ENCODE measurements around the gene ZNF215.

ZNF215 gene

DNA sequence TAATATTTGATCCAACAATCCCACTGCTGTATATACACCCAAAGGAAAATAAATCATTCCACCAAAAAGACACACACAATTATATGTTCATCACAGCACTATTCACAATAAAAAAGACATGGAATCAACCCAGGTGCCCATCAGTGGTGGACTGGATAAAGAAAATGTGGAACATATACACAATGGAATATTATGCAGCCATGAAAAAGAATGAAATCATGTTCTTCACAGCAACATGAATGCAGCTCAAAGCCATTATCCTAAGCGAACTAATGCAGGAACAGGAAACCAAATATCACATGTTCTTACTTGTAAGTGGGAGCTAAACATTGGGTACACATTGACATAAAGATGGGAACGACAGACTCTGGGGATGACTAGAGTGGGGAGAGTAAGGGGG, 6.5 kb upstream of the ZNF215 start:
- no peak for DNase-seq
- H3K4me1 ChIP-seq (ENCODE audit: control extremely low read depth in 1 of 4, control insufficient read depth in 4 of 4, insufficient read depth in 4 of 4, low read length in 3 of 4): no peaks in the 10 kb centered on the region
- no peak overlapping the region for H3K27ac ChIP-seq (ENCODE audit: insufficient read depth in 1 of 2, low read depth in 1 of 2, low read length in 2 of 2, poor library complexity in 1 of 2, severe bottlenecking in 2 of 2)
- WGBS (ENCODE audit: insufficient coverage): 100% methylated on average over 1 of the region's 2 CpGs
- CTCF ChIA-PET: no interaction called here
- no peaks in the 10 kb centered on the region for H3K9me3 ChIP-seq (ENCODE audit: control extremely low read depth in 1 of 5, control insufficient read depth in 4 of 5, insufficient read depth in 2 of 5, low read depth in 1 of 5, low read length in 4 of 5)
- H3K4me3 ChIP-seq (ENCODE audit: control insufficient read depth in 1 of 7, extremely low read depth in 1 of 7, insufficient read depth in 4 of 7, low read depth in 2 of 7, low read length in 6 of 7): no peak overlapping the region
- POLR2A ChIA-PET: no interaction called here
- H3K36me3 ChIP-seq (ENCODE audit: control insufficient read depth in 4 of 4, insufficient read depth in 4 of 4, low read length in 3 of 4): no peaks in the 10 kb centered on the region
- H3K27me3 ChIP-seq (replicated peaks in 2 of 5; ENCODE audit: control insufficient read depth in 4 of 5, insufficient read depth in 5 of 5, low read length in 4 of 5): no peaks in the 10 kb centered on the region

DNA sequence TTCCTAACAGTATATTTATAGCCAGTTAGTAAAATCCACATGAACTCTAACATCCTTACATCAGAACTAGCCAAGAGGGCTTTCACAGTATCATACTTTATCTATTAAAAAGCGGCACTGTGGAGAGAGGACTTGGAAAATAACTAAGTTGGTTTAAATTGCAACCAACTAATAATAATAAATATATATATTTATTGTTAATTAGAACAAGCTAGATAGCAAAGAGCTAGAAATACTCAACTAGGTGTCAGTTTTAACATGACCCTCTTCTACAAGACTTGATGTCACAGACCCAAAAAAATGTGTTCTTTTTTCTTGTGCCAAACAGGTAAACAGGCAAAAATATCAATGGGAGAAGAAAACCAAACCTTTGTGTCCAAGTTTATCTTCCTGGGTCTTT, 5.5 kb upstream of the ZNF215 start, which contains the start of gene OR2D3:
OR2D3 (plus strand) TSS at position 301 of the 400 bp plus-strand sequence; CDS start at position 301, 0 bp downstream.
- Histone ChIP-seq H3K27me3 (replicated peaks in 2 of 5; ENCODE audit: control insufficient read depth in 4 of 5, insufficient read depth in 5 of 5, low read length in 4 of 5) (peaks cover 0 to 3% (median 0%) of the 10 kb centered on the region in 5 experiments), H3K4me1 (ENCODE audit: control extremely low read depth in 1 of 4, control insufficient read depth in 4 of 4, insufficient read depth in 4 of 4, low read length in 3 of 4) (peaks cover 0 to 1% (median 0%) of the 10 kb centered on the region in 4 experiments), H3K36me3 (ENCODE audit: control insufficient read depth in 4 of 4, insufficient read depth in 4 of 4, low read length in 3 of 4) (no peaks in the 10 kb centered on the region), H3K9me3 (ENCODE audit: control extremely low read depth in 1 of 5, control insufficient read depth in 4 of 5, insufficient read depth in 2 of 5, low read depth in 1 of 5, low read length in 4 of 5) (no peaks in the 10 kb centered on the region), H3K27ac (ENCODE audit: insufficient read depth in 1 of 2, low read depth in 1 of 2, low read length in 2 of 2, poor library complexity in 1 of 2, severe bottlenecking in 2 of 2) (no peak within 1 kb of the TSS), H3K4me3 (ENCODE audit: control insufficient read depth in 1 of 7, extremely low read depth in 1 of 7, insufficient read depth in 4 of 7, low read depth in 2 of 7, low read length in 6 of 7) (no peak within 1 kb of the TSS)
- ChIA-PET CTCF (no interaction called here), POLR2A (no interaction called here)
- DNase-seq: no peak
- WGBS (ENCODE audit: insufficient coverage): no CpG with 5 or more reads among the region's 1 CpG

DNA sequence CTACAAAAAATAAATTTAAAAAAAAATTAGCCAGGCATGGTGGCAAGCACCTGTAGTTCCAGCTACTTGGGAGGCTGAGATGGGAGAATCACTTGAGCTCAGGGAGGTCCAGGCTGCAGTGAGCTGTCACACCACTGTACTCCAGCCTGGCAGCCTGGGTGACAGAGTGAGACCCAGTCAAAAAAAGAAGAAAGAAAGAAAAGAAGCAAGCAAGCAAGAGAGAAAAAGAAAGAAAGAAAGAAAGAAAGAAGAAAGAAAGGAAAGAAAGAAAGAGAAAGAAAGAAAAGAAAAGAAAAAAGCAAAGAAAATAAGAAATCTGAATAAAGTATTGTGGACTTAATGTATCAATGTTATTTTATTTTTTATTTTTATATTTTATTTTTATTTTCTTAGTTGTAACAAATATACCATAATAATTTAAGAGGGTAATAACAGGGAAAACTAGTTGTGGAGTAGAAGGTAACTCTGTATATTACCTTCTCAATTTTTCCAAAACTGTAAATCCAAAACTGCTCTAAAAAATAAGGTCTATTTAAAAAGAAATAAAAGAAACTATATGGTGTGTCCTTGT, 1.1 kb upstream of the ZNF215 start:
- no peak for DNase-seq

GRCh38 chr11:6925636-6926207, 504 bp upstream of the ZNF215 start:
- 100% methylated on average over 1 of the region's 2 CpGs for WGBS (ENCODE audit: insufficient coverage)
- Histone ChIP-seq H3K4me3 (ENCODE audit: control insufficient read depth in 1 of 7, extremely low read depth in 1 of 7, insufficient read depth in 4 of 7, low read depth in 2 of 7, low read length in 6 of 7) (peak overlapping the region in 6 of 7 experiments; percentile 70 to 98 (median 82)), H3K27me3 (replicated peaks in 2 of 5; ENCODE audit: control insufficient read depth in 4 of 5, insufficient read depth in 5 of 5, low read length in 4 of 5) (peaks cover 0 to 10% (median 0%) of the 10 kb centered on the region in 5 experiments), H3K9me3 (ENCODE audit: control extremely low read depth in 1 of 5, control insufficient read depth in 4 of 5, insufficient read depth in 2 of 5, low read depth in 1 of 5, low read length in 4 of 5) (no peaks in the 10 kb centered on the region), H3K4me1 (ENCODE audit: control extremely low read depth in 1 of 4, control insufficient read depth in 4 of 4, insufficient read depth in 4 of 4, low read length in 3 of 4) (peaks cover 0 to 20% (median 9%) of the 10 kb centered on the region in 4 experiments), H3K36me3 (ENCODE audit: control insufficient read depth in 4 of 4, insufficient read depth in 4 of 4, low read length in 3 of 4) (no peaks in the 10 kb centered on the region), H3K27ac (ENCODE audit: insufficient read depth in 1 of 2, low read depth in 1 of 2, low read length in 2 of 2, poor library complexity in 1 of 2, severe bottlenecking in 2 of 2) (peak overlapping the region in 1 of 2 experiments; percentile 56)
- POLR2A ChIA-PET: interaction anchor here (0.8 kb wide), 1 partner anchor 319 kb away, joined by 3 read pairs; no protein-coding TSS in a partner anchor
- CTCF ChIA-PET: no interaction called here
- DNase-seq: peak in 1 of 3 donors; percentile 26

More for the DNA sequence above, 1.1 kb upstream of the ZNF215 start:
- no peak overlapping the region for H3K27ac ChIP-seq (ENCODE audit: insufficient read depth in 1 of 2, low read depth in 1 of 2, low read length in 2 of 2, poor library complexity in 1 of 2, severe bottlenecking in 2 of 2)
- H3K9me3 ChIP-seq (ENCODE audit: control extremely low read depth in 1 of 5, control insufficient read depth in 4 of 5, insufficient read depth in 2 of 5, low read depth in 1 of 5, low read length in 4 of 5): no peaks in the 10 kb centered on the region
- H3K4me3 ChIP-seq (ENCODE audit: control insufficient read depth in 1 of 7, extremely low read depth in 1 of 7, insufficient read depth in 4 of 7, low read depth in 2 of 7, low read length in 6 of 7): no peak overlapping the region
- peaks cover 0 to 10% (median 0%) of the 10 kb centered on the region in 5 experiments for H3K27me3 ChIP-seq (replicated peaks in 2 of 5; ENCODE audit: control insufficient read depth in 4 of 5, insufficient read depth in 5 of 5, low read length in 4 of 5)
- ChIA-PET POLR2A (no interaction called here), CTCF (no interaction called here)
- no peaks in the 10 kb centered on the region for H3K36me3 ChIP-seq (ENCODE audit: control insufficient read depth in 4 of 4, insufficient read depth in 4 of 4, low read length in 3 of 4)
- peaks cover 0 to 20% (median 9%) of the 10 kb centered on the region in 4 experiments for H3K4me1 ChIP-seq (ENCODE audit: control extremely low read depth in 1 of 4, control insufficient read depth in 4 of 4, insufficient read depth in 4 of 4, low read length in 3 of 4)

DNA sequence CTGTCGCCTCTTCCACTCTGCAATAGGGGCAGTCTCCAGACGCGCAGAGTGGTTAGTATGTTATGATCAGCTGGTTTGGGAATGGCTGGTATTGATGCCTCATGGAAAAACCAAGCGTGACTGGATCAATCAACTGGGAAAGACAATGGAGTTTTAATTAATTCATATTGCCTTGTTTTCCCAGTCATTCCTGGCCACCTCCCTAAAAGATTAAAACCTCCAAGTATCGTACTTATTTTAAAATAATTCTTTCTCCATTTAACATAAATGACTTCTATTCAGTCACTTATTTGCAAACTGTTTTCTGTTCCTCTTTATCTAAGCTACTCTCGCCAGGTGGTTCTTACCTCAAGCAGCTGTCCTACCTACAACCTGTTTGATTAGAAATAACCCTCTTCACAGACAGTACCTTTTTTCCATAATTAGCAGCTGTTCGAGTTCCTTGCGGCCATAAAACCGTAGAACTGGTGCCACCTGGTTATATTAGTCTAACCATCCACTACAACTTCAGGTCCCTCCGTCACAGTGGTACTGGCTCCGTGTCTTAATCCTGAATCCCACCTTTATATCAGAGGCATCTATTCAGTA, 898 bp downstream of the ZNF215 start:
- peaks cover 0 to 20% (median 9%) of the 10 kb centered on the region in 4 experiments for H3K4me1 ChIP-seq (ENCODE audit: control extremely low read depth in 1 of 4, control insufficient read depth in 4 of 4, insufficient read depth in 4 of 4, low read length in 3 of 4)
- POLR2A ChIA-PET: interaction anchor here (0.6 kb wide), 1 partner anchor 1244 kb away, joined by 3 read pairs; no protein-coding TSS in a partner anchor
- peak in 2 of 3 donors; percentile 30 to 62 for DNase-seq
- no peaks in the 10 kb centered on the region for H3K36me3 ChIP-seq (ENCODE audit: control insufficient read depth in 4 of 4, insufficient read depth in 4 of 4, low read length in 3 of 4)
- peak overlapping the region; percentile 48 to 98 (median 82) for H3K4me3 ChIP-seq (ENCODE audit: control insufficient read depth in 1 of 7, extremely low read depth in 1 of 7, insufficient read depth in 4 of 7, low read depth in 2 of 7, low read length in 6 of 7)
- H3K27ac ChIP-seq (ENCODE audit: insufficient read depth in 1 of 2, low read depth in 1 of 2, low read length in 2 of 2, poor library complexity in 1 of 2, severe bottlenecking in 2 of 2): peak overlapping the region in 1 of 2 experiments; percentile 56
- WGBS (ENCODE audit: insufficient coverage): 20% methylated on average over 6 of the region's 11 CpGs
- CTCF ChIA-PET: interaction anchor here (0.8 kb wide), 1 partner anchor 268 kb away, joined by 3 read pairs; no protein-coding TSS in a partner anchor
- H3K9me3 ChIP-seq (ENCODE audit: control extremely low read depth in 1 of 5, control insufficient read depth in 4 of 5, insufficient read depth in 2 of 5, low read depth in 1 of 5, low read length in 4 of 5): no peaks in the 10 kb centered on the region
- peaks cover 0 to 10% (median 0%) of the 10 kb centered on the region in 5 experiments for H3K27me3 ChIP-seq (replicated peaks in 2 of 5; ENCODE audit: control insufficient read depth in 4 of 5, insufficient read depth in 5 of 5, low read length in 4 of 5)

- POLR2A ChIA-PET: no interaction called here
- WGBS (ENCODE audit: insufficient coverage): 100% methylated on average over 2 of the region's 4 CpGs
- CTCF ChIA-PET: no interaction called here
- Histone ChIP-seq H3K27ac (ENCODE audit: insufficient read depth in 1 of 2, low read depth in 1 of 2, low read length in 2 of 2, poor library complexity in 1 of 2, severe bottlenecking in 2 of 2) (no peak overlapping the region), H3K36me3 (ENCODE audit: control insufficient read depth in 4 of 4, insufficient read depth in 4 of 4, low read length in 3 of 4) (no peaks in the 10 kb centered on the region), H3K4me3 (ENCODE audit: control insufficient read depth in 1 of 7, extremely low read depth in 1 of 7, insufficient read depth in 4 of 7, low read depth in 2 of 7, low read length in 6 of 7) (no peak overlapping the region), H3K9me3 (ENCODE audit: control extremely low read depth in 1 of 5, control insufficient read depth in 4 of 5, insufficient read depth in 2 of 5, low read depth in 1 of 5, low read length in 4 of 5) (no peaks in the 10 kb centered on the region), H3K27me3 (replicated peaks in 2 of 5; ENCODE audit: control insufficient read depth in 4 of 5, insufficient read depth in 5 of 5, low read length in 4 of 5) (peaks cover 0 to 10% (median 0%) of the 10 kb centered on the region in 5 experiments), H3K4me1 (ENCODE audit: control extremely low read depth in 1 of 4, control insufficient read depth in 4 of 4, insufficient read depth in 4 of 4, low read length in 3 of 4) (peaks cover 0 to 20% (median 9%) of the 10 kb centered on the region in 4 experiments)
- DNase-seq: no peak
These were observed 2.7 kb downstream of the ZNF215 start for GRCh38 chr11:6928916-6929315.

DNA sequence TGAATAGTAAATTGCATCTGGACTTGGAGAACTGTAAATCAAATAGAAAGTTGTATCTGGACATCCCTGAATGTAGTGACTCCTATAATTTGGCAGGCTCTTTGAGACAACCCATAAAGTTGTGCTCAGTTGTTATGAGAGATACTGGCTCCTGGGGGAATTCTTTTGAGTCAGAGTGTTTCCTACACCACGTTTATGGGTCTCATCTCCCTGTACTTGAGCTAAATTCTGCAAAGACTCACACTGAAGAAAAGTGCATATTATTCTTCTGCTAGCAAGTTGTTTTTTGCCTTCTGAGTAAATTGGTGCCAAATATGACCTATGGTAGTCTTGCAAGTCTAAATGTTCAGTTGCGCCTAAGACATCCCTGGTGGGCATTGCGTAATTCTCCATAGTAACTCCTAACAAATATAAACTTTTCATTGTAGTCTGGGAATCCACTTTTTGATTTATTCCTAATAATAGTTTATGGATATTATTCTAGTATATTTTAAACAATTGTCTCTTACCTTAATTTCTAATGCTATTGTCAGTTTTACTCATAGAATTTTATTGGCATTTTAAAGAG, 5.0 kb downstream of the ZNF215 start:
- H3K9me3 ChIP-seq (ENCODE audit: control extremely low read depth in 1 of 5, control insufficient read depth in 4 of 5, insufficient read depth in 2 of 5, low read depth in 1 of 5, low read length in 4 of 5): no peaks in the 10 kb centered on the region
- H3K4me1 ChIP-seq (ENCODE audit: control extremely low read depth in 1 of 4, control insufficient read depth in 4 of 4, insufficient read depth in 4 of 4, low read length in 3 of 4): peaks cover 0 to 15% (median 9%) of the 10 kb centered on the region in 4 experiments
- H3K36me3 ChIP-seq (ENCODE audit: control insufficient read depth in 4 of 4, insufficient read depth in 4 of 4, low read length in 3 of 4): peaks cover 0 to 3% (median 0%) of the 10 kb centered on the region in 4 experiments
- DNase-seq: no peak
- H3K27me3 ChIP-seq (replicated peaks in 2 of 5; ENCODE audit: control insufficient read depth in 4 of 5, insufficient read depth in 5 of 5, low read length in 4 of 5): peaks cover 0 to 3% (median 0%) of the 10 kb centered on the region in 5 experiments
- H3K4me3 ChIP-seq (ENCODE audit: control insufficient read depth in 1 of 7, extremely low read depth in 1 of 7, insufficient read depth in 4 of 7, low read depth in 2 of 7, low read length in 6 of 7): no peak overlapping the region
- H3K27ac ChIP-seq (ENCODE audit: insufficient read depth in 1 of 2, low read depth in 1 of 2, low read length in 2 of 2, poor library complexity in 1 of 2, severe bottlenecking in 2 of 2): no peak overlapping the region
- CTCF ChIA-PET: no interaction called here
- 67% methylated on average over 1 of the region's 3 CpGs for WGBS (ENCODE audit: insufficient coverage)
- POLR2A ChIA-PET: no interaction called here

All from common myeloid progenitor, CD34-positive (primary cell).